ENCODE results near the gene KRT5. TPM values are rescaled to one million over a fixed set of nuclear protein-coding genes. Genes with fewer than 3 reads are reported as not detected.

KRT5 gene
- total RNA-seq, 1 donor from 2014 or later: 0.51 TPM

DNA sequence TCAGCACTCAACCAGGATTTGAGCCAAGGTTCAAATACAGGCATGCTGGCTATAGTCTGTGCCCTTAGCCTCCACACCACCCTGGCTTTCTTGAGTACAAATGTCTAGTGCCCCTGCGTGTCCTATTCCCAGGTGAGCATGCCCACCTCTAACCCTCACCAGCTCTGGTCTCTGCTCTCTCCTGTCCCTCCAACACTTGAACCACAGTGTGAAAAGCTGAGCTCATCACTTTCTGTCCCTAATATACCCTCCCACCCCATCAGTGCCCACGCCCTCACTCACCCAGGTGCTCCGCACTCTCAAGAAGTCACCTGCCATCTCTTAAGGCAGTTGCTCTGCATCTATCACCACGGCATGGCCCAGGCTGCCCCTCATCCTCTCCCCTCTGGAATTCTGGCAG, 39.8 kb upstream of the KRT5 start:
- TF ChIP-seq, protein P1, sequence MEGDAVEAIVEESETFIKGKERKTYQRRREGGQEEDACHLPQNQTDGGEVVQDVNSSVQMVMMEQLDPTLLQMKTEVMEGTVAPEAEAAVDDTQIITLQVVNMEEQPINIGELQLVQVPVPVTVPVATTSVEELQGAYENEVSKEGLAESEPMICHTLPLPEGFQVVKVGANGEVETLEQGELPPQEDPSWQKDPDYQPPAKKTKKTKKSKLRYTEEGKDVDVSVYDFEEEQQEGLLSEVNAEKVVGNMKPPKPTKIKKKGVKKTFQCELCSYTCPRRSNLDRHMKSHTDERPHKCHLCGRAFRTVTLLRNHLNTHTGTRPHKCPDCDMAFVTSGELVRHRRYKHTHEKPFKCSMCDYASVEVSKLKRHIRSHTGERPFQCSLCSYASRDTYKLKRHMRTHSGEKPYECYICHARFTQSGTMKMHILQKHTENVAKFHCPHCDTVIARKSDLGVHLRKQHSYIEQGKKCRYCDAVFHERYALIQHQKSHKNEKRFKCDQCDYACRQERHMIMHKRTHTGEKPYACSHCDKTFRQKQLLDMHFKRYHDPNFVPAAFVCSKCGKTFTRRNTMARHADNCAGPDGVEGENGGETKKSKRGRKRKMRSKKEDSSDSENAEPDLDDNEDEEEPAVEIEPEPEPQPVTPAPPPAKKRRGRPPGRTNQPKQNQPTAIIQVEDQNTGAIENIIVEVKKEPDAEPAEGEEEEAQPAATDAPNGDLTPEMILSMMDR (IDR thresholded peaks at IDR 0.05; ENCODE audit: unreplicated experiment): no peak
- Mint-ChIP-seq H3K27ac (no peak overlapping the region), H3K4me1 (no peaks in the 10 kb centered on the region), H3K36me3 (no peaks in the 10 kb centered on the region), H3K27me3 (ENCODE audit: low read depth) (peaks cover 76% of the 10 kb centered on the region), H3K4me3 (no peak overlapping the region), H3K9me3 (no peaks in the 10 kb centered on the region)
- DNase-seq (ENCODE audit: low spot score in 2 of 2, unreplicated experiment in 2 of 2): no peak

DNA sequence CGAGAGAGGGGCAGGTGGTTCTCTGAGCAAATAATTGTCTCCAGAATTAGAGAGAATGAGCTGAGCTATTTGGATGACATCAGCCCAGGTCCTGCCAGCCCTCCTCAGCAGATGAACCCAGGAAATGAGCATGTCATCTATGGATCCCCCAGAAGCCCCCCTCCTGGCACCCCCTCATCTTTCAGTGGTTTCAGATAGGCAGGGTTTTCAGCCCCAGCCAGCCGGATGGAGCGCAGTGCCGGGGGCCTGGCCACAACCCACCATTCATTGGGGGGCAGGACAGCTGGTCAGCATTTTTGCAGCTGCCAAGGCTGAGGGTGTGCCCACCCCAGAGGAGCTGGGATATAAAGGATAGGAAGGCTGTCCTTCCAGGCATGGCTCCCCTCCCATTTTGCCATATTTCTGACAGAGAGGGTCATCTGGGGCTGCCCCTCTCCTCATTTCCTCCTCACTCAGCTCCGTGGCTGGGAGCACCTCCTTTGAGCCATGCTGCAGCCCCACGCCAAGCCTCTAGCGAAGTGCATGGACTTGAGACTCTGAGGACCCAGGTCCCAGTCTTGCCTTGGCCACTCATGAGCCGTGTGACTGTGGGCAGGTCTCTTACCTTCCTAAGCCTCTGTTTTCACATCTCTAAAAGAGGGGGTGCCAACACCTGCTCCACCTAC, 38.7 kb upstream of the KRT5 start:
- Mint-ChIP-seq H3K27me3 (ENCODE audit: low read depth) (peaks cover 74% of the 10 kb centered on the region), H3K27ac (no peak overlapping the region), H3K9me3 (no peaks in the 10 kb centered on the region), H3K36me3 (no peaks in the 10 kb centered on the region), H3K4me3 (no peak overlapping the region), H3K4me1 (no peaks in the 10 kb centered on the region)
- TF ChIP-seq, protein P1 (IDR thresholded peaks at IDR 0.05; ENCODE audit: unreplicated experiment): no peak
- no peak for DNase-seq (ENCODE audit: low spot score in 2 of 2, unreplicated experiment in 2 of 2)

DNA sequence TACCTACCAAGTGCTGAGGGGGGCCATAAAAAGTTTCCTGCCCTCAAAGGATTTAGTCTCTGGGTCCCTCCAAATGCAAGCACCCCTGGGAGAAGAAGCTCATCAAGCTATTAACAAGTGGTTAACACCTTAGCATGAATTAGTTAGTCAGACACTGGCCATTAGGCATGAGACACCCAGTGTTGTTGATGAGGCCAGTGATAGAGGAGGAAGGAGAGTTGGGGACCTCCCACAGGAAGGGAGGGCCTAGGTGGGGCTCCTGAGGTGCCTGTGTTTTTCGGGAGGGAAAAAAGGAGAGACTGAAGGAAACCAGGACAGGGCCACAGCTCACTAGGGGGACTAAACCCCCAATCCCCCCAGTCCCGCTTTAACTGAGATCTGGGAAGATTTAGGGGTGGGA, 37.3 kb upstream of the KRT5 start:
- Mint-ChIP-seq H3K27ac (no peak overlapping the region), H3K27me3 (ENCODE audit: low read depth) (peaks cover 70% of the 10 kb centered on the region), H3K9me3 (no peaks in the 10 kb centered on the region), H3K36me3 (no peaks in the 10 kb centered on the region), H3K4me3 (no peak overlapping the region), H3K4me1 (no peaks in the 10 kb centered on the region)
- no peak for DNase-seq (ENCODE audit: low spot score in 2 of 2, unreplicated experiment in 2 of 2)
- TF ChIP-seq, protein P1 (IDR thresholded peaks at IDR 0.05; ENCODE audit: unreplicated experiment): no peak

DNA sequence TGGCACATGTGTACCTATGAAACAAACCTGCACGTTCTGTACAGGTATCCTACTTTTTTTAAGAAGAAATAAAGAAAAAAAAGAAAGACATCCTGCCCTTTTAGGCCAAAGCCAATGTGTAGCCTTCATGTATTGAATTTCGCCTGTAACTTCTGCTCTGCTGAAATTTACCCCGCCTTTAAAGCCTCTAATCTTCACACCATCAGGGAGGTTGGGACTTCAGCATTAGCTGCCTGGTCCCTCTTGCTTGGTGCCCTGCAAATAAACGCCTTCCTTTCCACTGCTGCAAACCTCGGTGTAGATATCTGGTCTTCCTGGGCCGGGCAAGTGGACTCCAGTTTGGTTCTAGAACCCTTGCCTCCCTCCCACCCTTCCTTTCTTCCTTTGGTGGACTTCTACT, 35.4 kb upstream of the KRT5 start:
- TF ChIP-seq, protein P1 (IDR thresholded peaks at IDR 0.05; ENCODE audit: unreplicated experiment): no peak
- Mint-ChIP-seq H3K27ac (no peak overlapping the region), H3K27me3 (ENCODE audit: low read depth) (peaks cover 61% of the 10 kb centered on the region), H3K9me3 (no peaks in the 10 kb centered on the region), H3K4me3 (no peak overlapping the region), H3K4me1 (peaks cover 11% of the 10 kb centered on the region), H3K36me3 (no peaks in the 10 kb centered on the region)
- no peak for DNase-seq (ENCODE audit: low spot score in 2 of 2, unreplicated experiment in 2 of 2)

DNA sequence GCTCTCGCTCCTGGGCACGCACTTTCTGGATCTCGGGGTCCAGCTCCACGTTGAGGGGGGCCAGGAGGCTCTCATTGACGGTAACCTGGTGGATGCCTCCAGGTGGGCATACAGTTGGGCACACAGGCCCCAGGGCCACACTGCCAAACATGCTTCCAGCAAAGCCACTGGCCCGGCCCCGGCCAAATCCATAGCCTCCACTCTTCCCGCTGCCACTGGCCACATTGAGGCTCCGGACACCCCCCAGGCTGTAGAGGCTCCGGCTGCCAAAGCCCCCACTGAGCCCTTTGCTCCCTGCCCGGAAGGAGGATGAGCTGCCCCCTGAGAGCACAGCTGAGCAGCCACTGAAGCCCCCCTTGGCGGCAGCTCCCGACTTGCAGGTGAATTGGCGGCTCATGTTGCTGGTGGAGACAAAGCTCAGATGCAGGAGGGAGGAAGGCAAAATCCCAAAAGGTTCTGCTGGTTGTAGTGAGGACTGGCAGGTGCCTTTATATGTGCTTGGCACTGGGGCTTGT, 32.5 kb upstream of the KRT5 start, which contains the start of gene KRT71:
Gene KRT71, minus strand, starts transcription at position 465 of the 515 bp plus-strand sequence. Its CDS starts 68 bp downstream, at position 397.
- Mint-ChIP-seq H3K4me3 (no peak within 1 kb of the TSS), H3K27ac (no peak within 1 kb of the TSS), H3K27me3 (ENCODE audit: low read depth) (peaks cover 57% of the 10 kb centered on the region), H3K36me3 (no peaks in the 10 kb centered on the region), H3K9me3 (no peaks in the 10 kb centered on the region), H3K4me1 (peaks cover 11% of the 10 kb centered on the region)
- no peak for DNase-seq (ENCODE audit: low spot score in 2 of 2, unreplicated experiment in 2 of 2)
- TF ChIP-seq, protein P1 (IDR thresholded peaks at IDR 0.05; ENCODE audit: unreplicated experiment): no peak

All from mesothelial cell of epicardium (in vitro differentiated cells).